Sigmoid colon (tissue), 4 donors: ENCODE results near the gene ZMYND15.

Source experiments
- EP300 ChIP-seq, 4 donors: sonication (generic); formaldehyde crosslinking; IDR thresholded peaks; one replicate each; pipeline ENCODE4 v1.6.1; 2017; ENCODE audit warnings: antibody characterized with exemption in 4 of 4
- POLR2A ChIP-seq, 2 donors: fragments of 450-650 bp; IDR thresholded peaks; one replicate each; pipeline ENCODE4 v1.6.1; 2016; ENCODE audit warnings: antibody characterized with exemption in 2 of 2, mild to moderate bottlenecking in 2 of 2, moderate library complexity in 2 of 2
- POLR2AphosphoS5 ChIP-seq, 4 donors: sonication (generic); formaldehyde crosslinking; IDR thresholded peaks; one replicate each; pipeline ENCODE4 v1.6.1; 2017; ENCODE audit warnings: antibody characterized with exemption in 4 of 4
- TF ChIP-seq, protein P1 (sequence below), 4 experiments: fragments of 450-650 bp in 3 of 4; fragments of 200-600 bp in 1 of 4; IDR thresholded peaks; one replicate each; pipeline ENCODE4 v1.5.1; 2016 to 2019; ENCODE audit warnings: antibody characterized with exemption in 4 of 4, mild to moderate bottlenecking in 3 of 4, moderate library complexity in 2 of 4

DNA sequence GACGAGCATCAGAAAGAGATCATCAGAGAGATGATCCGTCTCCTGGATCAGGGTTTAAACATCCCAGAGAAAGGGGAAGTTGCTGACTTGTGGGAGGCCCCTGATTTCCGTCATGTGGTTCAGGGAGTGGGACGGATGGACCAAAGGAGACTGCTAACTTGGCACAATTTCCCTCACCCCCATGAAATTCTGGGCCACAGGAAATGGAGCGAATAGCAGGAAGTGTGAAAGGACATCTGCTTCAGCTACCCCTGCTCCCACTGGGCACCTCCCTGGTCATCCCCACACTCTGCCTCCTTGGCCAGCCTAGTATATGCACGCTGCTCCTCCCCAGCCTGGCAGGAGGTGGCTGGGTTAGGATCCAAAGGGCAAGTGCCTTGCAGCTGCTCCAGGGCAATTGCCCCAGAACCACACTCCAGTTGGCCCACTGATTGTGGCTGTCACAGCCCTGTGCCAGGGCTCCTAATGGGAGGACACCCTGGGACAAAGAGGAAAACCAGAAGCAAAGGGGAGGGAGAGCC, 27.9 kb upstream of the ZMYND15 start:
- TF ChIP-seq, protein P1, sequence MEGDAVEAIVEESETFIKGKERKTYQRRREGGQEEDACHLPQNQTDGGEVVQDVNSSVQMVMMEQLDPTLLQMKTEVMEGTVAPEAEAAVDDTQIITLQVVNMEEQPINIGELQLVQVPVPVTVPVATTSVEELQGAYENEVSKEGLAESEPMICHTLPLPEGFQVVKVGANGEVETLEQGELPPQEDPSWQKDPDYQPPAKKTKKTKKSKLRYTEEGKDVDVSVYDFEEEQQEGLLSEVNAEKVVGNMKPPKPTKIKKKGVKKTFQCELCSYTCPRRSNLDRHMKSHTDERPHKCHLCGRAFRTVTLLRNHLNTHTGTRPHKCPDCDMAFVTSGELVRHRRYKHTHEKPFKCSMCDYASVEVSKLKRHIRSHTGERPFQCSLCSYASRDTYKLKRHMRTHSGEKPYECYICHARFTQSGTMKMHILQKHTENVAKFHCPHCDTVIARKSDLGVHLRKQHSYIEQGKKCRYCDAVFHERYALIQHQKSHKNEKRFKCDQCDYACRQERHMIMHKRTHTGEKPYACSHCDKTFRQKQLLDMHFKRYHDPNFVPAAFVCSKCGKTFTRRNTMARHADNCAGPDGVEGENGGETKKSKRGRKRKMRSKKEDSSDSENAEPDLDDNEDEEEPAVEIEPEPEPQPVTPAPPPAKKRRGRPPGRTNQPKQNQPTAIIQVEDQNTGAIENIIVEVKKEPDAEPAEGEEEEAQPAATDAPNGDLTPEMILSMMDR (IDR thresholded peaks at IDR 0.05) = no peak
- no peak for TF ChIP-seq POLR2A (IDR thresholded peaks at IDR 0.05)
- peak in 1 of 4 donors; percentile 17 for TF ChIP-seq POLR2AphosphoS5 (IDR thresholded peaks at IDR 0.05)
- TF ChIP-seq EP300 (IDR thresholded peaks at IDR 0.05) = no peak
